CD4-positive, alpha-beta memory T cell (primary cell): ENCODE results near the gene LRRFIP2. TPM values are rescaled to one million over a fixed set of nuclear protein-coding genes. Genes with fewer than 3 reads are reported as not detected.

ENCODE experiments used
- CTCF ChIA-PET: fragments of 350-600 bp; sonication (Branson Sonifier 250); formaldehyde crosslinking; loops from one replicate; lab custom pipeline; 2021; ENCODE audit warnings: inconsistent platforms; ENCODE audit not compliant: partially characterized antibody; lab: Charles Lee
- POLR2A ChIA-PET: fragments of 350-600 bp; sonication (Branson Sonifier 250); formaldehyde crosslinking; loops from one replicate; lab custom pipeline; 2021; ENCODE audit not compliant: partially characterized antibody; lab: Charles Lee
- DNase-seq, 5 donors: peaks; one replicate each; pipeline versions ENCODE4 v3.0.0 to v3.0.0-alpha.2; 2020 to 2022; ENCODE audit warnings: mixed read lengths in 1 of 5
- H3K27ac ChIP-seq: one replicate; pipeline ENCODE4 v1.7.0; 2013; ENCODE audit warnings: low read depth, low read length
- H3K27me3 ChIP-seq: 2 replicates; pipeline ENCODE4 v1.7.0; 2013; ENCODE audit warnings: mild to moderate bottlenecking, low read length, moderate library complexity; ENCODE audit not compliant: insufficient read depth
- H3K36me3 ChIP-seq: 2 replicates; pipeline ENCODE4 v1.7.0; 2013; ENCODE audit warnings: mild to moderate bottlenecking, low read length, moderate library complexity; ENCODE audit not compliant: insufficient read depth
- H3K4me1 ChIP-seq: 2 replicates; pipeline ENCODE4 v1.7.0; 2013; ENCODE audit warnings: mild to moderate bottlenecking, low read length, moderate library complexity; ENCODE audit not compliant: insufficient read depth
- H3K4me3 ChIP-seq, 2 donors: one replicate each; pipeline ENCODE4 v1.7.0; 2013; ENCODE audit warnings: low read length in 2 of 2, mild to moderate bottlenecking in 1 of 2
- H3K9me3 ChIP-seq, 2 donors: one replicate each; pipeline ENCODE4 v1.7.0; 2013; ENCODE audit warnings: low read length in 2 of 2, control low read depth in 1 of 2; ENCODE audit not compliant: control insufficient read depth in 1 of 2
- H3K27ac Mint-ChIP-seq, 7 donors: one replicate each; pipeline ENCODE4 v1.8.0; 2020 to 2021; ENCODE audit warnings: mixed read lengths in 7 of 7, mild to moderate bottlenecking in 6 of 7, inconsistent platforms in 3 of 7, moderate library complexity in 3 of 7
- H3K27me3 Mint-ChIP-seq, 2 donors: one replicate each; pipeline ENCODE4 v1.8.0; 2020 to 2021; ENCODE audit warnings: mixed read lengths in 2 of 2
- H3K36me3 Mint-ChIP-seq, 2 donors: one replicate each; pipeline ENCODE4 v1.8.0; 2020 to 2021; ENCODE audit warnings: mixed read lengths in 2 of 2, inconsistent platforms in 1 of 2, mild to moderate bottlenecking in 1 of 2
- H3K4me1 Mint-ChIP-seq, 4 donors: one replicate each; pipeline ENCODE4 v1.8.0; 2020 to 2021; ENCODE audit warnings: mixed read lengths in 4 of 4, mild to moderate bottlenecking in 1 of 4
- H3K4me3 Mint-ChIP-seq, 8 donors: one replicate each; pipeline ENCODE4 v1.8.0; 2020 to 2021; ENCODE audit warnings: mixed read lengths in 8 of 8, mild to moderate bottlenecking in 7 of 8, moderate library complexity in 6 of 8, inconsistent platforms in 3 of 8
- H3K9me3 Mint-ChIP-seq, 8 donors: one replicate each; pipeline ENCODE4 v1.8.0; 2020 to 2021; ENCODE audit warnings: mixed read lengths in 8 of 8, mild to moderate bottlenecking in 5 of 8, inconsistent platforms in 3 of 8, moderate library complexity in 1 of 8
- intact Hi-C: fragments of 100-400 bp; cut with micrococcal nuclease; formaldehyde crosslinking; loops from one replicate; pipeline ENCODE4 v1.15.1; 2023
- polyA plus RNA-seq, 2 donors: library from polyadenylated mRNA; unstranded; fragments of 300-500 nt; fragmentation: Illumina TruSeq; gene quantifications; one replicate each; pipeline ENCODE4 v1.2.3, GENCODE V29; 2021
- total RNA-seq, 2 experiments: library from RNA; stranded (reverse); gene quantifications; one replicate each; pipeline ENCODE4 v1.2.3, GENCODE V29; 2021

LRRFIP2 gene
- total and polyA plus RNA-seq, 4 experiments from 2014 or later, result 8.2 to 29.6 (median 22.0) TPM

GRCh38 chr3:37138816-37139215 is 35.6 kb downstream of the LRRFIP2 start:
- no peaks in the 10 kb centered on the region for H3K9me3 ChIP-seq
- DNase-seq, result no peak
- Mint-ChIP-seq H3K27ac (peak overlapping the region in 1 of 7 donors; percentile 7), H3K36me3 (peaks cover 0 to 10% of the 10 kb centered on the region in 2 donors), H3K27me3 (no peaks in the 10 kb centered on the region), H3K9me3 (no peaks in the 10 kb centered on the region), H3K4me1 (peaks cover 0 to 6% (median 0%) of the 10 kb centered on the region in 4 donors), H3K4me3 (no peak overlapping the region)
- H3K36me3 ChIP-seq, result no peaks in the 10 kb centered on the region
- intact Hi-C loops, result no loop called here
- ChIA-PET CTCF (no interaction called here), POLR2A (no interaction called here)
- no peaks in the 10 kb centered on the region for H3K27me3 ChIP-seq
- H3K4me1 ChIP-seq, result peaks cover 5% of the 10 kb centered on the region
- no peak overlapping the region for H3K4me3 ChIP-seq
- H3K27ac ChIP-seq, result no peak overlapping the region

DNA sequence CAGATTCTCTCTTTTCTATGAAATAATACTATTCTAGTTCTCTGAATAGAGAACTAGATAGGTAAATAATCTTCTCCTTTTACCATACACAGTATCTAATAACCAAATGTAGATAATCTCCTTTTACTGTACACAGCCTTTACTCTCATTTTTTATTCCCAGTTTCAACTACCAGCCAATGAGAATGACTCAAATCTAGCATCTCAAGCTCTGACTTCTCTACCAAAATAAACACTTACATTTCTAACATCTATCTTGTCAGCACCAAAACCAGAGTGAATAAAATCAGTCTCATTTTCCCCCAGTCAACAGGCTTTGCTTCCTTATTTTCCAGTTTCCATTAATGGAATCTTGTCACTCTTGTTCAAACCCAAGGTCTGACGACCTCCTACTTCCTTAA is 36.9 kb downstream of the LRRFIP2 start:
- Mint-ChIP-seq H3K27ac (no peak overlapping the region), H3K36me3 (peaks cover 0 to 2% of the 10 kb centered on the region in 2 donors), H3K9me3 (no peaks in the 10 kb centered on the region), H3K4me3 (no peak overlapping the region), H3K4me1 (peaks cover 0 to 9% (median 0%) of the 10 kb centered on the region in 4 donors), H3K27me3 (no peaks in the 10 kb centered on the region)
- Histone ChIP-seq H3K36me3 (no peaks in the 10 kb centered on the region), H3K27me3 (no peaks in the 10 kb centered on the region), H3K27ac (no peak overlapping the region), H3K9me3 (no peaks in the 10 kb centered on the region), H3K4me1 (peaks cover 5% of the 10 kb centered on the region), H3K4me3 (no peak overlapping the region)
- ChIA-PET POLR2A (no interaction called here), CTCF (no interaction called here)
- DNase-seq, result no peak
- intact Hi-C loops, result no loop called here

DNA sequence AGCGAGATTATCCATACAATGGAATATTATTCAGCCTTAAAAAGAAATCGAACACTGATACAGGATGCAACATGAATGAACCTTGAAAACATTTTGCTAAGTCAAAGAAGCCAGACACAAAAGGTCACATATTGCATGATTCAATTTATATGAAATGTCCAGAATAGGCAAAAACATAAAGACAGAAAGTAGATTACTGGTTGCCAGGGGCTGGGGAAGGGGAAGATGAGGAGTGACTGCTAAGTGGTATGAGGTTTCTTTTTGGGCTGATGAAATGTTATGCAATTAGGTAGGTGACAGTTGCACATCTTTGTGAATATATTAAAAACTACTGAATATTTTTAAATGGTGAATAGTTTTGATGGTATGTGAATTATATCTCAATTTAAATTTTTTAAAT is 38.3 kb downstream of the LRRFIP2 start:
- Histone ChIP-seq H3K27me3 (no peaks in the 10 kb centered on the region), H3K27ac (no peak overlapping the region), H3K9me3 (no peaks in the 10 kb centered on the region), H3K36me3 (no peaks in the 10 kb centered on the region), H3K4me3 (no peak overlapping the region), H3K4me1 (peaks cover 5% of the 10 kb centered on the region)
- Mint-ChIP-seq H3K36me3 (peaks cover 0 to 3% of the 10 kb centered on the region in 2 donors), H3K4me3 (no peak overlapping the region), H3K4me1 (peaks cover 2 to 12% (median 6%) of the 10 kb centered on the region in 4 donors), H3K27me3 (no peaks in the 10 kb centered on the region), H3K27ac (no peak overlapping the region), H3K9me3 (no peaks in the 10 kb centered on the region)
- ChIA-PET POLR2A (no interaction called here), CTCF (no interaction called here)
- intact Hi-C loops, result no loop called here
- no peak for DNase-seq

- intact Hi-C loops, result no loop called here
- H3K27ac ChIP-seq, result no peak overlapping the region
- no peaks in the 10 kb centered on the region for H3K36me3 ChIP-seq
- H3K9me3 Mint-ChIP-seq, result no peaks in the 10 kb centered on the region
- no peak overlapping the region for H3K4me3 Mint-ChIP-seq
- POLR2A ChIA-PET, result no interaction called here
- H3K27ac Mint-ChIP-seq, result no peak overlapping the region
- CTCF ChIA-PET, result no interaction called here
- no peaks in the 10 kb centered on the region for H3K9me3 ChIP-seq
- peaks cover 5% of the 10 kb centered on the region for H3K4me1 ChIP-seq
- no peak for DNase-seq
- peaks cover 4 to 14% (median 9%) of the 10 kb centered on the region in 4 donors for H3K4me1 Mint-ChIP-seq
- peaks cover 0 to 4% of the 10 kb centered on the region in 2 donors for H3K36me3 Mint-ChIP-seq
- H3K27me3 Mint-ChIP-seq, result no peaks in the 10 kb centered on the region
- H3K4me3 ChIP-seq, result no peak overlapping the region
- H3K27me3 ChIP-seq, result no peaks in the 10 kb centered on the region
These were observed 38.8 kb downstream of the LRRFIP2 start for GRCh38 chr3:37135561-37135960.

GRCh38 chr3:37132334-37132733 is 42.0 kb downstream of the LRRFIP2 start:
- CTCF ChIA-PET, result no interaction called here
- H3K9me3 Mint-ChIP-seq, result no peaks in the 10 kb centered on the region
- intact Hi-C loops, result no loop called here
- no peak for DNase-seq
- Histone ChIP-seq H3K27me3 (no peaks in the 10 kb centered on the region), H3K27ac (no peak overlapping the region), H3K4me1 (no peaks in the 10 kb centered on the region), H3K36me3 (no peaks in the 10 kb centered on the region), H3K9me3 (no peaks in the 10 kb centered on the region), H3K4me3 (no peak overlapping the region)
- peaks cover 7 to 15% (median 11%) of the 10 kb centered on the region in 4 donors for H3K4me1 Mint-ChIP-seq
- H3K36me3 Mint-ChIP-seq, result peaks cover 4 to 7% of the 10 kb centered on the region in 2 donors
- no peak overlapping the region for H3K27ac Mint-ChIP-seq
- POLR2A ChIA-PET, result no interaction called here
- no peak overlapping the region for H3K4me3 Mint-ChIP-seq
- H3K27me3 Mint-ChIP-seq, result no peaks in the 10 kb centered on the region

- H3K27me3 ChIP-seq, result no peaks in the 10 kb centered on the region
- no peak overlapping the region for H3K4me3 Mint-ChIP-seq
- H3K27me3 Mint-ChIP-seq, result no peaks in the 10 kb centered on the region
- H3K36me3 Mint-ChIP-seq, result peaks cover 4 to 12% of the 10 kb centered on the region in 2 donors
- no peak overlapping the region for H3K27ac Mint-ChIP-seq
- CTCF ChIA-PET, result no interaction called here
- H3K4me1 Mint-ChIP-seq, result peaks cover 7 to 15% (median 10%) of the 10 kb centered on the region in 4 donors
- DNase-seq, result no peak
- H3K4me3 ChIP-seq, result no peak overlapping the region
- intact Hi-C loops, result no loop called here
- no peaks in the 10 kb centered on the region for H3K36me3 ChIP-seq
- POLR2A ChIA-PET, result no interaction called here
- H3K9me3 Mint-ChIP-seq, result no peaks in the 10 kb centered on the region
- H3K4me1 ChIP-seq, result no peaks in the 10 kb centered on the region
- H3K9me3 ChIP-seq, result no peaks in the 10 kb centered on the region
- no peak overlapping the region for H3K27ac ChIP-seq
These were observed 42.6 kb downstream of the LRRFIP2 start for GRCh38 chr3:37131860-37132144.

DNA sequence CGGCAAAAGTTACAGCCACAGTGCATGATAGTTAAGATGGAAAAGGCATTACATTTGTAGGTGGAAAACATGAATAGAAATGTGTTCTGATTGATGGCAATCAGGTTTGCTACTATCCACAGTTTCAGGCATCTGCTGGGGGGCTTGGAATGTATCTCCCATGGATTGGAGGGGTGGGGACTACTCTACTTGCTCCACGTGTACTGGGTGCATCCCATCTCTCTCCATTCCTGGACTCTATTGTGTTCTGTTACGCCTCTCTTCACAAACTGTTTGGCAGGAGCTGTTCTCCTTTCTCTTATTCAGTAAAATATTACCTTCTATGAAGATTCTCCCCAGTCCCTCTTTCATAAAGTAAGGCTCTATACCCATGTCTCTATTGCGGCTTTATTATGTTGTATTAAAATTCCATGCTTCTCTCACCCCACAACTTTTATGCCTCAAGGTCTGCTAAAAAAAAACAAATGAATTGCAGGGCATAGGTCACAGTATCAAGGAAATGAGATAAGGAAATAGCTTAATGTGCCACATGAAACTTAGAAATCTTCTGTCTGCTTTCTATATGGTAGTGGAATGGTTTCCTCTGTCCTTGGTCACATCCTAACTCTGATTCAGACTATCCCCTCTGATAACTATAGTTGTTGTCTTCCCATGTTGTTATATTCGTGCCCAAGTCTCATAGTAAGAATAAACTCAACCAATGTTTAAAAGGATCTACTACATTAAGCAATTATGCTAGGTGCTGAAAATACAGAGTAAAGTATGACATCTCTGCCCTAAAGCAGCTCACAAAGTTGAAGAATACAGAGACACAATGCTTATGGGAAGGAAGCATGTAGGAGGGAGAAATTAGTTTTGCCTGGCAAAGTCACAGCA is 43.2 kb downstream of the LRRFIP2 start:
- Mint-ChIP-seq H3K4me1 (peaks cover 7 to 15% (median 10%) of the 10 kb centered on the region in 4 donors), H3K27me3 (no peaks in the 10 kb centered on the region), H3K36me3 (peaks cover 4 to 12% of the 10 kb centered on the region in 2 donors), H3K4me3 (no peak overlapping the region), H3K9me3 (no peaks in the 10 kb centered on the region), H3K27ac (peak overlapping the region in 1 of 7 donors; percentile 7)
- no peak overlapping the region for H3K27ac ChIP-seq
- H3K27me3 ChIP-seq, result no peaks in the 10 kb centered on the region
- H3K36me3 ChIP-seq, result no peaks in the 10 kb centered on the region
- POLR2A ChIA-PET, result no interaction called here
- CTCF ChIA-PET, result no interaction called here
- intact Hi-C loops, result no loop called here
- no peaks in the 10 kb centered on the region for H3K9me3 ChIP-seq
- no peak for DNase-seq
- no peak overlapping the region for H3K4me3 ChIP-seq
- no peaks in the 10 kb centered on the region for H3K4me1 ChIP-seq
